Stomach smooth muscle (tissue), 2 donors: ENCODE measurements around the gene RBM47.
"Not testable (repeated sequence)": the region's sequence is repeated elsewhere in the genome, so short reads cannot be mapped to it uniquely, and the experiment has no call there.

Experiments
- H3K27ac ChIP-seq: one replicate; pipeline ENCODE4 v1.7.0; 2013; ENCODE audit warnings: mild to moderate bottlenecking, low read length, inconsistent platforms
- H3K27me3 ChIP-seq, 2 donors: one replicate each; pipeline ENCODE4 v1.7.0; 2013; ENCODE audit warnings: low read length in 2 of 2; ENCODE audit not compliant: insufficient read depth in 2 of 2, control insufficient read depth in 1 of 2
- H3K36me3 ChIP-seq, 2 donors: one replicate each; pipeline ENCODE4 v1.7.0; 2013; ENCODE audit warnings: low read length in 2 of 2; ENCODE audit not compliant: control insufficient read depth in 2 of 2, insufficient read depth in 2 of 2
- H3K4me1 ChIP-seq: one replicate; pipeline ENCODE4 v1.7.0; 2013; ENCODE audit warnings: low read length; ENCODE audit not compliant: control insufficient read depth, insufficient read depth
- H3K4me3 ChIP-seq, 2 donors: one replicate each; pipeline ENCODE4 v1.7.0; 2013; ENCODE audit warnings: low read length in 2 of 2
- H3K9ac ChIP-seq, 2 donors: one replicate each; pipeline ENCODE4 v1.7.0; 2013; ENCODE audit warnings: low read length in 2 of 2, mild to moderate bottlenecking in 1 of 2
- H3K9me3 ChIP-seq, 2 donors: one replicate each; pipeline ENCODE4 v1.7.0; 2013; ENCODE audit warnings: low read length in 2 of 2; ENCODE audit not compliant: control insufficient read depth in 2 of 2
- donor health status: healthy.
- donor health status: Pancreatic carcinoma.

RBM47 gene

GRCh38 chr4:40649321-40649720, 19.7 kb upstream of the RBM47 start:
- Histone ChIP-seq H3K4me3 (no peak overlapping the region), H3K27ac (no peak overlapping the region), H3K9ac (no peak overlapping the region)

DNA sequence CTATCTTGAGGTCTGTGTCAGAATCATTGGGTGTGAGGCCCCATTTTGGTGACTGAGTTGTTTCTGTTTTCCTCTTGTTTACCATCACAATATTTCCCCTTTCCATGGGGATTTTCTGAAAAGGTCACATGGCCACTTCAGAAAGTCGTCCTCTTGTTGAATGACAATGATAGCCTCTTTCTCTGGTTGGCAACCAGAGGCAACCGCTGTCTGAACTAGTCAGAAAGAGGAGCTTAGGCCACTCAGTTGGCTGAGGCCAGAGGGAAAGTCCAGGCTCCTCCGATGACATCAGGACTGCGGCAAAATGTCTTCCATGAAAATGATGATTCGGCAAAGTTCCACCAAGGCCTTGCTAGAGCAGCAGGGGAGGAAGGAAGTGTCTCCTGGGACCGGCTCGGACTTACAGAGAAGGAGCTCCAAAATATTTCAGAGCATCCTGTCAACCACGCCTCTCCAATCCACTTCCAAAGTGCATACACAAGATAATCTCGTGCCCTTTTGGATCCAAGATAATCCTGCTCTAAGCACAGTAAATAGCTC, 19.1 kb upstream of the RBM47 start:
- Histone ChIP-seq H3K27ac (no peak overlapping the region), H3K4me1 (no peaks in the 10 kb centered on the region), H3K4me3 (no peak overlapping the region), H3K36me3 (no peaks in the 10 kb centered on the region), H3K9me3 (no peaks in the 10 kb centered on the region), H3K27me3 (no peaks in the 10 kb centered on the region), H3K9ac (no peak overlapping the region)

More at GRCh38 chr4:40649321-40649720, 19.7 kb upstream of the RBM47 start:
- Histone ChIP-seq H3K4me1 (no peaks in the 10 kb centered on the region), H3K36me3 (no peaks in the 10 kb centered on the region), H3K9me3 (no peaks in the 10 kb centered on the region), H3K27me3 (no peaks in the 10 kb centered on the region)

GRCh38 chr4:40648131-40648530, 18.5 kb upstream of the RBM47 start:
- Histone ChIP-seq H3K36me3 (no peaks in the 10 kb centered on the region), H3K27me3 (no peaks in the 10 kb centered on the region), H3K4me1 (no peaks in the 10 kb centered on the region), H3K9me3 (no peaks in the 10 kb centered on the region), H3K9ac (no peak overlapping the region), H3K4me3 (no peak overlapping the region), H3K27ac (no peak overlapping the region)

DNA sequence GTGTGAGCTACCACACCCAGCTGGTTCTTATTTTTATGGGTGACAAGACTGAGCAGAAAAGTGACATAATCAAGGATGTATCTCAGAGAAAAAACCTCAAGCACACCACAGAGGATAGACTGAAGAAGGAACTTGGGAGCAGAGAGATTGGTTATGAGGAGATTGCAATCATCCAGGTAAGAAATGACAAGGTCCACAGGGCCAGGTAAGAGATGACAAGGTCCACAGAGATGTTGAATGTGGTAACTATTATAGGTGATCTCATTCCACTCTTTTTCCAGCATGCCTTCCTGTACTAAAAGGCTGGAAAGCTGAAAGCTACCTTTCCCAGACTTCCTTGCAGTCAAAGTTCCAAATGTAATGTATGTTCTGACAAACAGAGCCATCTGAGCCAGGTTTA, 15.9 kb upstream of the RBM47 start:
- H3K27ac ChIP-seq: no peak overlapping the region
- no peaks in the 10 kb centered on the region for H3K27me3 ChIP-seq
- H3K4me3 ChIP-seq: no peak overlapping the region

GRCh38 chr4:40632080-40632479, 2.4 kb upstream of the RBM47 start:
- no peaks in the 10 kb centered on the region for H3K9me3 ChIP-seq
- H3K27me3 ChIP-seq: peaks cover 0 to 4% of the 10 kb centered on the region in 2 donors
- no peaks in the 10 kb centered on the region for H3K36me3 ChIP-seq
- no peak overlapping the region for H3K27ac ChIP-seq
- H3K4me1 ChIP-seq: peaks cover 4% of the 10 kb centered on the region
- no peak overlapping the region for H3K4me3 ChIP-seq
- H3K9ac ChIP-seq: no peak overlapping the region

More for the DNA sequence above, 15.9 kb upstream of the RBM47 start:
- H3K9me3 ChIP-seq: no peaks in the 10 kb centered on the region
- H3K36me3 ChIP-seq: no peaks in the 10 kb centered on the region
- no peaks in the 10 kb centered on the region for H3K4me1 ChIP-seq
- no peak overlapping the region for H3K9ac ChIP-seq

- H3K36me3 ChIP-seq: no peaks in the 10 kb centered on the region
- peak overlapping the region; percentile 18 for H3K27ac ChIP-seq
- H3K4me1 ChIP-seq: peaks cover 4% of the 10 kb centered on the region
- no peaks in the 10 kb centered on the region for H3K9me3 ChIP-seq
- peak overlapping the region in 1 of 2 donors; percentile 76 for H3K4me3 ChIP-seq
- peak overlapping the region; percentile 29 to 51 for H3K9ac ChIP-seq
- H3K27me3 ChIP-seq: peaks cover 0 to 4% of the 10 kb centered on the region in 2 donors
Observed at GRCh38 chr4:40630335-40631021, 814 bp upstream of the RBM47 start.

DNA sequence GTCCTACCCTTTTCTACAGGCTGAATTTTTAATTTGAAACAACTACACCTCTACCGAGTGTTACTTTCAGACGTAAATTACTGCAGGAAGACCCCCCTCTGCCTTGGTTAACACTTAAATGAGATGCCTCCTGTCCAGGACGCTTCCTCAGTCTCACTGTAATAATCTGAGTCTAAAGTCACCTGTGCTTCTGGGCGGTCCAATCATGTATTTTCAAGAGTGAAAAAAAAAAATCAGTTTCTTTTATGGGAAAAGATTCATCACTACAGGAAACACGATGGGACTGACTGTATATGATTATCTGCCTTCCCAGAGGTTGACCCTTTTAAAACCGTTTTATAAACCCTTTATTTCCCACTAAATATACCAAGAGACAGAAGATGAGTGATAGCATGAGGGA, 776 bp downstream of the RBM47 start:
- no peak overlapping the region for H3K9ac ChIP-seq
- H3K4me3 ChIP-seq: peak overlapping the region; percentile 71 to 76
- H3K9me3 ChIP-seq: no peaks in the 10 kb centered on the region
- peaks cover 0 to 4% of the 10 kb centered on the region in 2 donors for H3K27me3 ChIP-seq
- H3K36me3 ChIP-seq: no peaks in the 10 kb centered on the region
- no peak overlapping the region for H3K27ac ChIP-seq
- peaks cover 4% of the 10 kb centered on the region for H3K4me1 ChIP-seq

- H3K4me3 ChIP-seq, H3K27ac ChIP-seq, H3K9ac ChIP-seq: not testable (repeated sequence)
Observed at GRCh38 chr4:40628407-40628806, 1.3 kb downstream of the RBM47 start.

DNA sequence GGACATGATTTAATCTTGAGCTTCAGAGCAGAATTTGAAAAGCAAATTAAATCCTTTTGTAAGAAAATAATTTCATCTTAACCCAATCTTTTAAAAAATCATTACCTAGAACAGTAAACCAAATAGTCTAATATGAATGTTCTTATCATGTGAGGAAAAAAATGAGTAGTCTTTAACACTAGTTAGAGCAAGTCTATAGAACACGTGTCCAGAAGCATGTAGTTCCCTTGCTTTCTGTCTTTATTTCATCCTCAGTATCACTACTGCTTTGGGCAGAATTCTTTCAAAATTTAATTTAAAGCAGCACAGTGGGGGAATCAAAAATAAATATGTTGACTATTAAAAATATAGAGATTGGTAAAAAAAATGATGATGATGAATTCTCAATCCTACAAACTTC, 2.1 kb downstream of the RBM47 start:
- Histone ChIP-seq H3K9ac (no peak overlapping the region), H3K4me1 (peaks cover 4% of the 10 kb centered on the region), H3K4me3 (no peak overlapping the region), H3K27ac (no peak overlapping the region), H3K9me3 (no peaks in the 10 kb centered on the region), H3K36me3 (no peaks in the 10 kb centered on the region), H3K27me3 (peaks cover 0 to 4% of the 10 kb centered on the region in 2 donors)

More at GRCh38 chr4:40628407-40628806, 1.3 kb downstream of the RBM47 start:
- not testable (repeated sequence) for H3K4me1 ChIP-seq, H3K27me3 ChIP-seq, H3K9me3 ChIP-seq, H3K36me3 ChIP-seq

DNA sequence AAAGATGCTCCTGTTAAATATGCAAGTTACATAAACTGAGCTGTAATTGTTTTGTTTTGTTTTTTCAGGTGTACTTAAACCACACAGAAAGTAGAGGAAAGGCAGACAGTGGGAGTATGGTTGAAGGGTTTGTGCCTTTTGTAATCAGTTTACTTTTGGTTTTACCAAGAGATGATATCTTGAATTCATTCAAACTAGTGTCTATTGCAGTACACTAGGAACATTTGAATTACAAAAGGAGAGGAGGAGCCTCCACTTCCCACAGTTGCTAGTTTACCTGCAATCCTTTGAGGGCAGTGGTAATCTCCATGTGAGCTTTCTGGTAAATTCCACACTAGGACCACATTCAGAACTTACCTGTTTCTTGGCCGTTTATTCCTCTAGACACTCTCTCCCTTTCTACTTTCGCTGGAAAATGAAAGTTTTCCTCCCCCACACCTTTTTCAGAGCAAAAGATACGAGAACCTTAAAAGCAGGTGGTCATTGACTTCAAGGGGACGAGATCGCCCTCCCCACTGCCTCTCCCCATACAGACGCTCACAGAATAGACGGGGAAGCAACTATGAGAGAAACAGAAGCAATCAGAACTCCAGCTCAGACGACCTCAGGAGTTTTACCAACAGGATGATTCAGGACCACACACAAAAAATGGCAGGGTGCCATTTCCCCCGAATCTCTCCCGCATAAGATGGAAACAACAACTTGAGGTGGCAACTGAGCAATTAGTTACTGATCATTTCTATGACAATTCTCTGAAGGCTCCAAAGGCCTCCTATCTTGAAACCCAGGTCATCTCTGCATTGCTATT, 3.3 kb downstream of the RBM47 start:
- no peak overlapping the region for H3K9ac ChIP-seq
- peaks cover 0 to 2% of the 10 kb centered on the region in 2 donors for H3K9me3 ChIP-seq
- H3K27me3 ChIP-seq: peaks cover 0 to 4% of the 10 kb centered on the region in 2 donors
- no peak overlapping the region for H3K27ac ChIP-seq
- H3K4me3 ChIP-seq: no peak overlapping the region
- H3K4me1 ChIP-seq: peaks cover 4% of the 10 kb centered on the region
- no peaks in the 10 kb centered on the region for H3K36me3 ChIP-seq
